ENCODE data around the gene PSD2. TPM values are rescaled to one million over a fixed set of nuclear protein-coding genes. Genes with fewer than 3 reads are reported as not detected.

PSD2 gene
- total RNA-seq, 1 experiment from 2014 or later = 0.05 TPM

- H3K4me1 ChIP-seq (ENCODE audit: control insufficient read depth, insufficient read depth, low read length) = no peaks in the 10 kb centered on the region
- CTCF ChIA-PET = no interaction called here
- H3K4me3 ChIP-seq (ENCODE audit: low read depth in 2 of 2, low read length in 2 of 2) = no peak overlapping the region
- no peak for ATAC-seq
- no peaks in the 10 kb centered on the region for H3K9me3 ChIP-seq (ENCODE audit: control insufficient read depth, insufficient read depth, low read depth, low read length)
- no peak overlapping the region for H3K27ac ChIP-seq (ENCODE audit: low read length)
- no peak for TF ChIP-seq CTCF (IDR thresholded peaks at IDR 0.05)
- TF ChIP-seq SIN3A (IDR thresholded peaks at IDR 0.05; ENCODE audit: borderline replicate concordance, insufficient read depth, low read depth, low read length) = no peak
- TF ChIP-seq REST (IDR thresholded peaks at IDR 0.05; ENCODE audit: insufficient read depth in 1 of 2, low read depth in 2 of 2, low read length in 1 of 2) = no peak
- TF ChIP-seq TCF7L2 (IDR thresholded peaks at IDR 0.05; ENCODE audit: low read depth, low read length) = no peak
- TF ChIP-seq POLR2AphosphoS5 (IDR thresholded peaks at IDR 0.05; ENCODE audit: low read depth, low read length) = no peak
- H3K36me3 ChIP-seq (ENCODE audit: control insufficient read depth, insufficient read depth, low read length) = no peaks in the 10 kb centered on the region
- in situ Hi-C loops (cut with HindIII; ENCODE audit: low pct_unique_long_range_greater_than_20kb, low sequenced_read_pairs) (no loop called here), intact Hi-C loops (cut with micrococcal nuclease; ENCODE audit: unreplicated experiment) (no loop called here)
- BruUV-seq (replicated peaks) = no TSS peak
- no peak for DNase-seq (ENCODE audit: low read depth, low spot score)
- POLR2A ChIA-PET = no interaction called here
- no peaks in the 10 kb centered on the region for H3K27me3 ChIP-seq (ENCODE audit: control insufficient read depth, insufficient read depth, low read length)
Observed at GRCh38 chr5:139867109-139867508, 71.5 kb downstream of the PSD2 start.

- intact Hi-C loops (cut with micrococcal nuclease; ENCODE audit: unreplicated experiment) = no loop called here
- no peaks in the 10 kb centered on the region for H3K27me3 ChIP-seq (ENCODE audit: control insufficient read depth, insufficient read depth, low read length)
- no peak overlapping the region for H3K4me3 ChIP-seq (ENCODE audit: low read depth in 2 of 2, low read length in 2 of 2)
- DNase-seq (ENCODE audit: low read depth, low spot score) (no peak), ATAC-seq (no peak)
- H3K9me3 ChIP-seq (ENCODE audit: control insufficient read depth, insufficient read depth, low read depth, low read length) = no peaks in the 10 kb centered on the region
- no TSS peak for BruUV-seq (replicated peaks)
- H3K36me3 ChIP-seq (ENCODE audit: control insufficient read depth, insufficient read depth, low read length) = no peaks in the 10 kb centered on the region
- no peaks in the 10 kb centered on the region for H3K4me1 ChIP-seq (ENCODE audit: control insufficient read depth, insufficient read depth, low read length)
- ChIA-PET POLR2A (no interaction called here), CTCF (no interaction called here)
- TF ChIP-seq SIN3A (IDR thresholded peaks at IDR 0.05; ENCODE audit: borderline replicate concordance, insufficient read depth, low read depth, low read length) = no peak
- TF ChIP-seq TCF7L2 (IDR thresholded peaks at IDR 0.05; ENCODE audit: low read depth, low read length) = no peak
- no peak for TF ChIP-seq REST (IDR thresholded peaks at IDR 0.05; ENCODE audit: insufficient read depth in 1 of 2, low read depth in 2 of 2, low read length in 1 of 2)
- TF ChIP-seq POLR2AphosphoS5 (IDR thresholded peaks at IDR 0.05; ENCODE audit: low read depth, low read length) = no peak
- TF ChIP-seq CTCF (IDR thresholded peaks at IDR 0.05) = no peak
- in situ Hi-C loops (cut with HindIII; ENCODE audit: low pct_unique_long_range_greater_than_20kb, low sequenced_read_pairs) = no loop called here
- no peak overlapping the region for H3K27ac ChIP-seq (ENCODE audit: low read length)
Observed at GRCh38 chr5:139867581-139867980, 72.0 kb downstream of the PSD2 start.
